GM18526 (cell line): ENCODE results near the gene MAP4K4.

Experiments used
- POLR2A ChIP-seq: IDR thresholded peaks from 3 replicates; pipeline ENCODE4 v1.6.1; 2011; ENCODE audit not compliant: insufficient read length; ENCODE audit errors: extremely low read depth

Gene MAP4K4

GRCh38 chr2:101704816-101705578 lies 7.5 kb downstream of the MAP4K4 start:
- no peak for TF ChIP-seq POLR2A

DNA sequence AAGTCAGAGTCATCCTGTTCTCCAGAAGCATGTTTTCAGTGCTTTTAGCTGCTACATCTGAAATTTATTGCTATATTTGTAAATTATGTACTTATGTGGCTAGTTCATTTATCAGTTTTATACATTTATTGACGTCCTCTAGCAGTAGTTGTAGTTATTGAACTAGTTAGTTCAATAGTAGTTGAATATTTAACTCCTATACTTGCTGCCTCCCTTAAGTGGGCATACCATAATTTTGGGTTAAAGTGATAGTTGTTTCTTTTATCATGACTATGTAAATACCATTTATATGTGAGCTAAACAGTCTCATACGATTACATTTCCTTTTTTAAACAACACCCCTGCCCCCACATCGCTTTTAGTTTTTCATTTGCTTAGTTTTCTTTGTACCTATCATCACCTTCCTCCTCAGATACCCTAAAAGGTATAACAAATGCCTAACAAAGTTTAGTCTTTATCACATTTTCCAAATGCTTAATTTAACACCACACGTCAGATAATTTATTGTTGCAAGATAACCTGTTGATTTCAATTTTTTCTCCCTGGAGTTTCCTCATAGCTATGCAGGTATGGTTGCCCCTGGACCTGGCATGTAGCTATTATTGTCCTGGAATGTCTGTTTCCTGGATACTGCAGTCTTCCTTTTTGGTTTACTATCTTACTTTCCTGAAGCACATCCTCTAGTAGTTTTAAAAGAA lies 8.8 kb downstream of the MAP4K4 start:
- no peak for TF ChIP-seq POLR2A

- no peak for TF ChIP-seq POLR2A
Measured at GRCh38 chr2:101706819-101707177, 9.3 kb downstream of the MAP4K4 start.

DNA sequence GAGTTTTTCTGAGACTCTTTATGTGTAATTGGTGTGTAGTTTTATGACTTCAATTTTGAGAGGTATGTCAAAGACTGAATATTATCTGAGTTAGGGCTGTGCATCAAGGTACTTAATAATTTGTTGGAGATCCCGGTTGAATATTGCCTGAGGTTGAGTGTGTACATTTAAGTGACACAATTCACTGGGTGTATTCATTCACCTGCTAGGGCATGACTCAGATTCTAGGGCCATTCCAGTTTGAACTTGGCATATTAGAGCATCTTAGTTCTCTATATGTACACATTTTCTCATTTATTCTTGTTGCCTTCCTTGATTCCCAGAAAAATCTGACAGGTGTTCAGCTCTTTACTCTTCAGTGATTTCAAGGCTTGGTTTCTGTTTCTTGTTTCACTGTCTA lies 12.5 kb downstream of the MAP4K4 start:
- no peak for TF ChIP-seq POLR2A

DNA sequence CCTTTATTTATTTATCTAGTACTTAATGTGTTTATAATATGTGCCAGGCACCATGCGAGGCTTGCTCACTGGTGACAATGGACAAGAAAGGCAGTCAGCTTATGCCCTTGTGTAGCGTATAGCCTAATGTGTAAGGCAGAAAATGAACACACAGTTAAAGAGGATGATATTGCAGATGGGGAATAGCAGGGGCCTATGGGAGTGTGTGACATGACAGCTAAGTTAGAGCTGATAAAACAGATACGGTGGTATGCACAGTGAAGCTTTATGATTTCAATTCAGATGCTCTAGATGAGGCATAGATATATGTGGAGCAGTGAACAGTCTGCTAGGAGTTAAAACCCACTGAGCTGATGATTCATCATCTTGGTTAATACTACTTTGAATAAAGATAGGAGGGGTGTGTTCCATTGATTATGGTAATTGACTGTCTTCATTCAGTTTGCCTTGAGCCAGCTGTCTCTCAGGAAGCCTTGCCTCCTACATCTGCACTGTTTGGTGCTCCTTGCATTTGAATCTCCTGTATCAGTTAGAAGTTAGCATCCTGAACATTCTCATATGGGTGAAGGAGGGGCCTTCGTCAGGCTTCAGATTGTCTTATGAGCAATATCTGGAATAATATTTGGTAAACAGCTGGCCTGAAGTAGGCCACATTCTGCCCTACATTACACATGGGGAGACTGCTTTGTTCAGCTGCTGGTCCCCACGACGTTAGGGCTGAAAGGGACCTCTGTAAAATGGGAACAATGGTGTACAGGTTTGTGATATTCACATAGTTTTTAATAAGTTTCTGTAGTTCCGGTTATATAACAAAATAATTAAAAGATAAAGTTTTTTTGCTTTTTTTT lies 13.2 kb downstream of the MAP4K4 start:
- TF ChIP-seq POLR2A, result no peak

DNA sequence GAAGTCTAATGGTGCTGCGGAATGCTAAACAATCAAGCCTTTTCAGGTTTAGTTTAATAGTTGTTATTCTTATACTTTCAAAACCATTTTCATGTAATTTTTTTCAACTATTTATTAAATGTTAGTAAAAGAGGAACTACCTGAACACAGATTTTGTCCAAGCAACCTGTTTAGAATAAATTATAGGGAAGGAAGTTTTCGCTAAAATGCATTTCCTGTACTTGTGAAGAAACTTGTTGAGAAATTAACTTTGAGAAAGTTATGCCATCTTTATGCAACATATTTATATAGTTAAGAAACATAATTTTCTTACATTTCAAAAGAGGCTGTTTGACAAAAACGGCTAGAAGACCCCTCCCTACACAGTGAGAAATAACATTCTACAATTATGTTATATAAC lies 16.6 kb downstream of the MAP4K4 start:
- TF ChIP-seq POLR2A, result no peak

- no peak for TF ChIP-seq POLR2A
Measured at GRCh38 chr2:101717071-101717845, 19.8 kb downstream of the MAP4K4 start.

DNA sequence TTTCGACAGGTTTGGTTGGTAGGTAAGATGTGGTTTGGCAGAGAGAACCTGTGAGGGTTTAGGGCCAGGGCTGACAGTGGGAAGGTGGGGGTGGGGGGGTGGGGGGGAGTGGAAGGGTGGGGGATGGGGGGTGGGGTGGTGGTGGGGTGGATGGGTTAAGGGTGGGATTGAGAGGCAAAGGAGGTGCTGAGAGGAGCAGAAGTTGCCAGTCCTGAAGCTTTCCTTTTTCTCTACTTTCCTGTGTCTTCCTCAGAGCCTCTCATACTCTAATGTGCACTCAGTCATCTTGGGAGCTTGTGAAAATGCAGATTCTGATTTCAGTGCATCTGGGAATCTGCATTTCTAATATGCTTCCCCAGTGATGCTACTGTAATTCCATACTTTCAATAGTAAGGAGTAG lies 21.0 kb downstream of the MAP4K4 start:
- no peak for TF ChIP-seq POLR2A

- TF ChIP-seq POLR2A, result no peak
Measured at GRCh38 chr2:101718993-101719571, 21.6 kb downstream of the MAP4K4 start.

- no peak for TF ChIP-seq POLR2A
Measured at GRCh38 chr2:101720732-101721131, 23.2 kb downstream of the MAP4K4 start.

GRCh38 chr2:101722864-101723263 lies 25.4 kb downstream of the MAP4K4 start:
- no peak for TF ChIP-seq POLR2A

GRCh38 chr2:101723371-101724124 lies 26.0 kb downstream of the MAP4K4 start:
- no peak for TF ChIP-seq POLR2A

DNA sequence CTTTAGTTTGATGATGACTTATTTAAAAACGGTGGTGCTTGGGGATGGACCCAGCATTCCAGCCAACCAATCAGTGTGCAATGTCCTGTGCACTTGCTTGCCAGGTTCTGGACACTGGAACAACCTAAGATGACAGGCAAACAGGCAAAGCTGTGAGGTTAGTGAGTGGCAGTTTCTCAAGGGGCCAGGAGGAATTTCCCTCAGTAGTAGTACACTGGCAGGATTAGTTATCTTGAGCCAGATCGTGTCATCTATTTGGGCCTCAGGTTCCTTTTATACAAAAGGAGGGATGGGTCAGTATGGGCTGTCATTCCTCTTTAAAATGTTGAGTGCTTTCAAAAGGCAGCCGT lies 26.6 kb downstream of the MAP4K4 start:
- TF ChIP-seq POLR2A, result no peak

- no peak for TF ChIP-seq POLR2A
Measured at GRCh38 chr2:101725038-101725437, 27.5 kb downstream of the MAP4K4 start.

DNA sequence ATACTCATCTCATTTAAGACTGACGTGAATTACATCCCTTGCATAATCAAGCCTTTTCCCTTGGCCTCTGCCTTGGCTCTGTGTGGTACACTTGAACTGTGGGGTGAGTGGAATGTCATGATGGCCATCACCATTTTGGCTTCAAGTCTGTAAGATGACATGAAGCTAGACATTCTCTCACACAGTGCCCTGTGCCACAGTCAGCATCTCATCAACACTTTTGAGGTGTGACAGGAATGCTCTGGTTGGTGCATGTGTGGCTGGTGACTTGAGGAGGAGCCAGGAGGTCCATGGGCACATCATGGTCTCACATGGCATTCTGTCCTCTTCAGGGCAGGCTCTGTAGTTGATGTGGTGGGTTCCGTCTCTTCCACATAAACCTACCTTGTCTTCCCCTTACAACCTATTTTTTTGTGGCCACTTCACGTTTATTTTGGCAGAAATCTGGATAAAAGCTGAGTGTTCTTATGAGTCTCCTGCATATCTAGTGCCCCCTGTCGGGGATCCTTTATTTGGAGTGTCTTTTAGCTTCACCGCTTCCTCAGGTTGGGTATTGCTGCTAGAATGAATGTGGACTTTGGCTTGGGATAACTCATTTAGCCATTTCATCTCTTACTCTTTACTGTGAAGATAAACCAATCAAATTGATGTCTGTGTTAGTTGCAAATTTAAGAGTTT lies 28.1 kb downstream of the MAP4K4 start:
- no peak for TF ChIP-seq POLR2A
